HTR-8/SVneo (cell line): ENCODE measurements around the gene LMAN1L.

Source experiments
- DNase-seq: peaks from one replicate; pipeline ENCODE4 v3.0.0; 2011; ENCODE audit warnings: low spot score, mixed read lengths; ENCODE audit not compliant: insufficient read length
- FAIRE-seq: peaks from 2 replicates; lab custom pipeline; 2011; peaks lifted over from hg19 to GRCh38; lab: Jason Lieb, UNC

LMAN1L gene

DNA sequence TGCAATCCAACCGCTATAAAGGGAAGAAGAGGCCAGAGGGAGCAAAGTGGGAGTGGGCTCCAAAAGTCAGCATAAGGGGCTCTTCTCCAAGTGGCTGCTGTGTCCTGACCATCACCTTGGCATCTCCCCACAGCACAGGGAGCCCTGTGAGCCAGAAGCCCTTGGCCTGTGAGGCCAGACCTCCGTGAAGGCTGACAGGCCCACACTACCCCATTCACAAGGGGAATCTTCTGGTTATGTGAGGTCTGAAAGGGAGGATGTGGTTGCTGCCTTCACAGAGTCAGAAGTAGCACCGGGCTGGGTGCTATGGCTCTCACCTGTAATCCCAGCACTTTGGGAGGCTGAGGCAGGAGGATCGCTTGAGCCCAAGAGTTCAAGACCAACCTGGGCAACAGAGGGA is 32.9 kb downstream of the LMAN1L start:
- FAIRE-seq (no peak), DNase-seq (no peak)

DNA sequence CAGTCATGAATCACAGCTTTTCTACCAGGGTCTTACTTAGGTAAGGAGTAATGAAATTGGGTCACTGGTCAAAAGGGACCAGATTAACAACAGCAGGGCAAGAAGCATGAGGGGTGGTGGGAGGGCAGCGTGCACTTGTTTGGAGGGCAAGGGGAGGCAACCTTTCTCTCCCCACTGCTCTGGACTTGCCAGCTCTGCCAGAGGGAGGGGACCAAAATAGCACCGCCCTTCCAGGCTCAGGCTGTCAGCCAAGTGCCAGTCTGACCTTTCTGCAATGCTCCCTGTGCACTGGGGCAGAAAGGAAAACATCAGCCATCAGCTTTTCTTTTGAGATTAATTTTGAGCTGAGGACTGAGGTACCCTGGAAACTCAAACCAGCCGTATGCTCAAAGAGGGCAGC is 34.8 kb downstream of the LMAN1L start:
- no peak for DNase-seq
- no peak for FAIRE-seq

DNA sequence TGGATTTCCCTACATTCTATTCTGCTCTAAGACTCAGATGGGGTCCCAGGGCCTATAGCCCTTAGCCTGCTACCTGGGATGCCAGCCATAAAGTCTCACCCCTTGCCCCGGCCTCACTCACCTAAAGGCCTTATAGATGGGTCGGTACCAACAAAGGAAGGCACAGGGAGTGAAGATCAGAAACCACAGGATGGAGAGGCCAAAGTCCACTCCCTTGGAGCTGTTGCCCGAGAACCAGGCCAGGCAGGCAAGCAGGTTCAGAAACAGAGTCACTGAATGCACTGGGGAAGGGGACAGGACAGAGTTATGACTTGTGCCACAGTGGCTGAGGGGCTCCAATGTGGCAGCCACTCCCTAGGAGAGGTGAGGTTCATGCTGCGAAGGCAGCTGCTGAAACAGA is 37.8 kb downstream of the LMAN1L start:
- no peak for DNase-seq
- FAIRE-seq = no peak

DNA sequence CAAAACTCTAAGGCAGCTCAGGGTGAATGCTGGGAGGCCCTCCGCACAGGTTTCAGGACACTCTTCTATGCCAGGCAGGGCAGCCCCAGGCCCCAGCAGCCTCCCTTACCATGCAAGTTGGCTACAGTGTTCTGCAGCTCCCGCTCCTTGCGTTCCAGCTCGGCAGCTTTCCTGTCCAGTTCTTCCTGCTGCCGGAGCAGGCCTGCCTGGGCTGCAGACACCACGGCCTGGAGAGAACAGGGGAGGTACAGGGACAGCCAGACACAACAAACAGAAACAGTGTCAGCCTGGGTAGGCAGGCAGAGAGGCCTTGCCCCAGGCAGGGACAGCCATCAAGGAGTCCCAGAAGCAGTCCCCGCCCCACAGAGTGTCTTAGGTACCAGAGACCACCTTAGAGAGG is 39.3 kb downstream of the LMAN1L start:
- no peak for FAIRE-seq
- no peak for DNase-seq

DNA sequence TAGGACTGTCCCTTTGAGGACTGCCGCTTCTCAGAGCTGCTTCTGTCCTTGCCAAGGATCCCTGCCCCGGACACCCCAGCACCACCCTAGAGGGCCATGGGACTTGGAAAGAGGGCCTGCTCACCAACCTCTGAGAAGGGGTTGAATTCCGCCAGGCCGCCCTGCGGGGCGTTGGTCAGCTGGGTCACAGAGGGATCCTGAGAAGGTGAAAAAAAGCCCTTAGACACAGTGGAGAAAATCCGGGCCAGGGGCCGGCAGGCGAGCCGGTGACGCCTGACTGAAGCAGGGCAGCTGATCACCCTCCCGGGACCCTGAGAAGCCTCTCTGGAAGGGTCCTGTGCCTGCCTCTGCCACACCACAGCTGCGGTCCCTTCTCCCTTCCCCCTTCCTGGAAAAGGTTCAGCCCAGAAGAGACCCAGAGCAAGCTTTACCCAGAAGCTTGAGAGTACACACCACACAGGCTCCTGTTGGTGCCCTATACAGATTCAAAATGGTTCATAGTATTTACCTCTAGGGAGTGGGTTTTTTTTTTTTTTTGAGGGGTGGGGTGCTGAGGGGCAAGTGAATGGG is 41.9 kb downstream of the LMAN1L start:
- no peak for DNase-seq
- no peak for FAIRE-seq

DNA sequence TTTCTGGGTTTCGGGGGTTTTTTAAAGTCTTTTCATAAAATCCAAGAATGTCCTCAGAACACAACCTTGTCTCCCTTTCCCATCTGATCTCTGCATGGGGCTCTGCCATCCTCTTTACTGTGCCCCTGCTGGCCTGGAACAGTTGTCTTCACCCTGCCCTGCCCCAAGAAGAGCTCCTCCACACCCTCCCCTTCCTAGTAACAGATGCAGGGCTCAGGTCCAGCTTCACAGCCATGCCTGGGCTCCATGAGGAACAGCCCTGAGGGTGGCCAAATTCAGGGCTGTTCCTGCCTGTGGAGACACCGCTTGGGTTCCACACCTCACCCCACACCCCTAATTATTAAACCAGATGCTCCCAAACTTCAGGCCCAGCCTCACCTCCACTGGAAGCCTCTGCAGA is 43.2 kb downstream of the LMAN1L start:
- no peak for FAIRE-seq
- DNase-seq = no peak

DNA sequence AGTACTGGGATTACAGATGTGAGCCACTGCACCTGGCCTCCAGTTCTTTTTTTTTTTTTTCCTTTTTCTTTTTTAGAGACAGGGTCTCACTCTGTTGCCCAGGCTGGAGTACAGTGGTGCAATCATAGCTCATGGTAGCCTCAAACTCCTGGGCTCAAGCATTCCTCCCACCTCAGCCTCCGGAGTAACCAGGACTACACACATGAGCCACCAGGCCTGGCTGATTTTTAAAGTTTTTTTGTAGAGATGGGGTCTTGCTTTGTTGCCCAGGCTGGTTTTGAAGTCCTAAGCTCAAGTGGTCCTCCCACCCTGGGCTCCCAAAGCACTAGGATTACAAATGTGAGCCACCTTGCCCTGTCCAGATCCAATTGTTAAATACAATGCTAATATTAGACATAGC is 43.9 kb downstream of the LMAN1L start:
- no peak for FAIRE-seq
- DNase-seq = no peak

DNA sequence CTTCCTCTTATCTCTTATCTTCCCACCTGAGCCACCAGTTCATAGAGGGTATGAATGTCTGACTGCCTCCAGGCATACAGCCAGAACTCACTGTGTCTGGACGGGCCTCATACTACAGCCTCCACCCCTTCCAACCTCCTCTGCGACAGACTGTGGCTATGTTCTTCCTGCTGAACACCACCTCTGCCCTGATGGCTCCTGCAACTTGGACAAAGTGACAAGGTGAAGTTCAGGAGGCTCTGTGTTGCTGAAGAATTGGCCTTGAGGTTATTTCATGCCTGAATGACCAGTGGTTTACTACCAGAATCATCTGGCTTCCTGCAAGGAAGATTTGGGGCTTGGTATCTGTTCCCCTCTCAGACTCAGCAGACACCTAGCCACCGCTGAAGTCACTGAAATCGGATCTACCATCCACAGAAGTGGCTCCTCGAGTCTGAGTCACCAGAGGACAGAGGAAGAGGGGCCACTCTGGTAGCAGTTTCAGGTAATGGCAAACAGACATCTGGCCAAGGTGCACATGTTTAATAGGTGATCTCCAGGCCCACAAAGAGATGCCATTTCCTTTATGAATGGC is 44.5 kb downstream of the LMAN1L start:
- FAIRE-seq = no peak
- DNase-seq = no peak

DNA sequence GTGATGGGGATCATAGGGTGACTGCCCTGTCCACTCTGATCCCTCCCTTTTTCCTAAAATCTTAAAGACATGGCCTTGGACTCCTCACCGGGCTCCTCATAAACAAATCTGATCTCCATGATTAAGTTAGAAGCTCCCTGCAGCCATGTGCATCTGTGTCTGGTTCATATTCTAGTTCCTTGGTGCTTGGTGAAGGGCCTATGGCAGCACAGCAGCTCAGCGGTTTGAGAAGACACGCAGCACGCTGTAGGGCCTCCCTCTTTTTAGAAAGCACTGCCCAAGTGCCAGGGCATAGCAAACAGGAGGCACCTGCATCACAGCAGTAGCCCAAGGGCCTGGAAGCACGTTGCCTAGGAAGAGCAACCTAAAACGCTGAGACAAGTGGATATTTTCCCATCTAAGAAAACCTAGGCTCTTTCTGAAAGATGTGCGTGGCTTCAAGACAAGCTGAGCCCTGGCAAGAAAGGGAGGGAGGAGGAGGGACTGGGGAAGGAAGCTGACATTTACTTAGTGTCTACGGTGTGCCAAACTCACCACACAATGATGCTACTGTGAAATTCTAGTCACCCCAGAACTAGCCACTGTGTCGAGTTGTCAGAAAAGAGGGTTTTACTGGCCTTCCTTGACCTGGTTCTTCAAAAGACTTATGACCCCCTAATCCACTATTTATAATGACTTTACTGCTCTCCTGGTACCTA is 45.2 kb downstream of the LMAN1L start:
- DNase-seq = no peak
- FAIRE-seq = no peak

DNA sequence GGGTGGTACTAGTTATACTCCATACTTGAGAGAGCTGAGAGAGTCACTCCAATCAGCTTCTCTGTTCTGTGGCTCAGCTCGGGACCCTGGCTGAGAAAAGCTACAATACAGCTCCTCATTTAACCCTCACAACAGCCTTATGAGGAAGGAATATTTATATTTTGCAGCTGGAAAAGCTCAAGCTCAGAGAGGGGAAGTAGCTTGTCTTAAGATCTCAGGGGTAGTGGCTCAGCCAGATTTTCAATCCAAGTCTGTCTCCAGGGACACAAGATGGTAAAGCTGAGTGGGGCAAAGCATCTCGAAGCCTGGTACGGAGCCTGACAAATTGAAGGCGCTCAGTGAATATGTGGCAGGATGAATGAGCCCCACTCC is 45.7 kb downstream of the LMAN1L start:
- FAIRE-seq = no peak

DNA sequence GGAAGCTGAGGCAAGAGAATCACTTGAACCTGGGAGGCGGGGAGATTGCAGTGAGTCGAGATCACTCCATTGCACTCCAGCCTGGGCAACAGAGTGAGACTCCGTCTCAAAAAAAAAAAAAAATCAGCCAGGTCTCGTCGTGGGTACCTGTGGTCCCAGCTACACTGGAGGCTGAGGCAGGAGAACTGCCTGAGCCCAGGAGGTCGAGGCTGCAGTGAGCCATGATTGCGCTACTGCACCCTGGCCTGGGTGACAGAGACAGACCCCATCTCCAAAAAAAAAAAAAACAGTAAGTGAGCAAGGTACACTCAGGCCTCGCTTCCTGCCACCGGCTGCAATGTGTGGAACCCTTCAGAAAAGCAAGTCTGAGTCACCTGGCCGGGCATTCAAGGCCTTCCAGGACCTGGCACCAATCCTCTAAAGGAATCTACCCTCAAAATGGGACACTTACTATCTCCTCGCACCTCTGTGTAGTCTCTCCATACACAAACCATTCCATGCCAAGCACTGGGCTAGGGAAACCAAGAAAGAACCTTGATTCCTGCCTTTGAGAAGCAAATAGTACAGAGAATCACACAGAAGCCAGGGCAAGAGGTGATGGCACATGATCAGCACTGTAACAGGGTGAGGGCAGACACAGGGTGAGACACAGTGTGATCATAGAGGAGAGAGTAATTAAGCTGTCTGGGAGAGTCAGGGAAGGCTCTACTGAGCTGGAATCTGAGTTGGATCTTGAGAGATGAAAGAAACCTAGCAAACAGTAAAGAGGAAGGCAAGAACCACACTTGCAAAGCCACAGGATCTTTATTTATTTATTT is 50.8 kb downstream of the LMAN1L start:
- no peak for FAIRE-seq
- no peak for DNase-seq

More for the DNA sequence above, 45.7 kb downstream of the LMAN1L start:
- no peak for DNase-seq

DNA sequence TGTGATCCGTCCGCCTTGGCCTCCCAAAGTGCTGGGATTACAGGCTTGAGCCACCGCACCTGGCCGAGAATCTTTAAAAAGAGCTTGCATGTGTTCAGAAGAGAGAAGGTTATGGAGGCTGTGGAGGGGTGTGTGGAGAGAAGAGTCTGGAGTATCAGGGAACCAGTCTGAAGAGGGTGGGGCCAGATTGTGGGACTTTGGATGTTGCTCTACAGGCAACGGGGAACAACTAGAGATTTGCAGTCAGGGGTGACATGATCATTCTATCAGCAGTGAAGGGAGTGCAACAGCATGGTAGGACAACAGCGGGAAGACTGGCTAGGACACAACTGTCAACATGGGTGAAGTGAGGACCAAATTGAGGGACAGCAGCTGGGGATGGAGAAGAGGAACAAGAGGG is 51.7 kb downstream of the LMAN1L start:
- FAIRE-seq = no peak
- no peak for DNase-seq

DNA sequence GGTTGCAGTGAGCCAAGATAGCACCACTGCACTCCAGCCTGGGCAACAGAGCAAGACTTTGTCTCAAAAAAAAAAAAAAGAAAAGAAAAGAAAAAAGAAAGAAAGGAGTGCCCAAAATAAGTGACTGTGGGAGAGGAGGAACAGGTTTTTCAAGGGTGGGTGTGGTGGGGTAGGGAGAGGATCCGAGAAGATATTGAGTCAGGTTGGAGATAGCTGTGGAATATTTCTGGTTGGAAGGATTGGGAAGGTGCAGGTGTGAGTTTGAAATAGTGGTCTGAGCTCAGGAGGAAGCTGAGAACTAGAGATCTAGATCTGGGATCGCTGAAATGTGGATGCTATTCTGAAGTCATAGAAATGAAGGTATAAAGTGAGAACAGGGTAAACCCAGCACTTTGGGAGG is 52.7 kb downstream of the LMAN1L start:
- FAIRE-seq (no peak), DNase-seq (no peak)

DNA sequence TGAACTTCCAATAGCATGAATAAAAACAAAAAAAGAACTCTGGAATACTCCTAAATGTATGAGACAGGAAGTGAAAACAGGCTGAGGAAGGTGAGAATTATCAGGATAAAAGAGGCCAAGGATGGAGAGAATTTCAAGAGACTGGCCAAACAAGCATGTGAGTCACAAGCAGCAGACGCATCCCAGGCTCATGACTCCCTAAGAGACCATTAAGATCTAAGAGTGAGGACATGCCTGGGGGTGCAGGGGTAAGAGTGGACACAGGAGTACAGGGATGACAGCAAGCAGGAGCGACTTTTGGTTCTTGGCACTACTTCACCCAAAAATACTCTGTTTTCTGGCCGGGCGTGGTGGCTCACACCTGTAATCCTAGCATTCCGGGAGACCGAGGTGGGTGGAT is 53.5 kb downstream of the LMAN1L start:
- FAIRE-seq = no peak

DNA sequence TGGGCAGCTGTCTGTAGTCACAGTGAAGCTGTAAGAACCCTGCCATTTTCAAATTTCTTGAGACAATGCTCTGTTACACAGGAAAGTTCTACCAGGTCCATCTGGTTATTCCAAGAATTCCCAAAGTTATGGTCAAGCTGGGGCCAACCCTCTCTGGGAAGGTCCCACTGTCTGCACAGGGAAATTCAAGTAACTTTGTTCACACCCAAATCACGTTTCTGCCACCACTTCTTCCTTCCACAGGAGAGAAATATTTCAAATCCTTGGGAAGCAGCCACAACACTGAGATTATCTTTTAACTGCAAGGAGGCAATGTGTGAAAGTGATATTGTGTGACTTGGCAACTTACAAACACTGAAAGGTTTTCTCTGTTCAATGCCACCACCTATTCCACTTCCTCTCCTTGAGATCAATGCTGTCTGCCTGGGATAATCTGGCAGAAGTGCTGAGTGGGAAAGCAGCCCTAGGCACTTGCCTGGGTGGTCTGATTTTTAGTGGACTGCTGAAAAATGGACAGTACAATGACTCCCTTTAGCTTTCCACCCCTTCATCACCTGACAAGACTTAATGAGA is 54.9 kb downstream of the LMAN1L start:
- FAIRE-seq = no peak
- DNase-seq = no peak

More for the DNA sequence above, 53.5 kb downstream of the LMAN1L start:
- DNase-seq = no peak

DNA sequence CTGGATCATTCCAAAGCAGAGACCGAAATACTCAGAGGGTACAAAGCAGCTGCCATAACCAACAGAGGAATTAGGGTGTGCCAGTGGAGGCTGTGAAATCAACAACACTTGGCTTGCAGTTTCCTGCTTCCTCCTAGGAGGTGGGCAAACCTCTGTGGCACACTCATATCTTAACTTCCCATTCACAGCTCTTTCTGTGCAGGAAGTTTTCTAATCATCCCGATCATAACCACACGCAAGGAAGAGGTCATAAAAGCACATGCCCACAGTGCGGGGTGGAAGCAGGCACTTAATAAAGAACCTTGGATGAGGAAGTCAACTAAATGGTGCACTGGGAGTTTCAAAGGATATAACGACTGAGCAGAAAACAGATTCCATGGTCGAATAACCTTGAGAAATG is 55.4 kb downstream of the LMAN1L start:
- FAIRE-seq (no peak), DNase-seq (no peak)

DNA sequence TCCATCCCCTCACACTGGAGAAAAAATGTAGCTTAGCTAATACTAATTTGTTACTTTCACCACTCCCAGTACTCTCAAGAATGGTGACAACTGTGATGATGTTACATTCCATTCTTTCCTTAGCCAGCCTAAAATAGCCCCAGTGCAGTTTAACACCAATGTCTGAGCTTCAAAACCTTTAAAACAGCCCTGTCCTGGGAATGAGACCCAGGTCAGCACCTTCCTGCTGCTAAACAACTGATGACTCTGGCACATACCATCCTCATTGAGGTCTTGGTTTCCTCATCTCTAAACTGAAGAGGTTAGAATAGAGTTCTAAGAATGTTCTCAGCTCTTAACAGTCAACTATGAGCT is 56.7 kb downstream of the LMAN1L start:
- no peak for FAIRE-seq
- DNase-seq = no peak

DNA sequence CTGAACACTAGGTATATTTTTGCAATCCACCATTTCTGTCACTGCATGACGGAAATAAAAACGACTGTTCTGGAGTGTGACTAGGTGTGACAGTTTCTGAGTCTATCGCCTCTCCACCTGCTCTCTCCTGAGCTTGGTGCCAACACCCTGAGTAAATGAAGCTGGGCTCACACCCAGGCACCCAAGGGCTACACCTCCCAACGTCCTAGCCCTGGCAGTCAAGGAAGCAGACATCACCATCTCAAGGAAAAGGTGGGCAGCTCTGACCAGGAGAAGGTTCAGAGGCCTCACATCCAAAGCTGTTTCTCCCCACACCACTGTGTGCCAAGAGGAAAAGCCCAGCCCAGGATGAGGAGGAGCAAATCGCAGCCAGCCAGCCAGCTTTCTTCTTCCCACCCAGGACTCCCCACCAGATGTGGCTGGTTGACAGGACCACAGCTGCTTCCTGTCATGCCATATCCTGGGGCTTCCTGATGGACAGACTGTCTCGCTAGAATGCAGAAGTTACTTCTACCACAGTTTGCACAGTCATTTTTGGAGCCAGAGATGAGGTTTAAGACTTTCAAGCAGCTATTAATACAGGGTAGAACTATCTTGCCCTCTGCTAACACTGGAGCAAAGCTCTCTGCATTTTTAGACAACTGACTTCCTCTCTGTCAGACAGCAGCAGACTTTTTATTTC is 57.2 kb downstream of the LMAN1L start:
- no peak for FAIRE-seq
- DNase-seq = no peak

DNA sequence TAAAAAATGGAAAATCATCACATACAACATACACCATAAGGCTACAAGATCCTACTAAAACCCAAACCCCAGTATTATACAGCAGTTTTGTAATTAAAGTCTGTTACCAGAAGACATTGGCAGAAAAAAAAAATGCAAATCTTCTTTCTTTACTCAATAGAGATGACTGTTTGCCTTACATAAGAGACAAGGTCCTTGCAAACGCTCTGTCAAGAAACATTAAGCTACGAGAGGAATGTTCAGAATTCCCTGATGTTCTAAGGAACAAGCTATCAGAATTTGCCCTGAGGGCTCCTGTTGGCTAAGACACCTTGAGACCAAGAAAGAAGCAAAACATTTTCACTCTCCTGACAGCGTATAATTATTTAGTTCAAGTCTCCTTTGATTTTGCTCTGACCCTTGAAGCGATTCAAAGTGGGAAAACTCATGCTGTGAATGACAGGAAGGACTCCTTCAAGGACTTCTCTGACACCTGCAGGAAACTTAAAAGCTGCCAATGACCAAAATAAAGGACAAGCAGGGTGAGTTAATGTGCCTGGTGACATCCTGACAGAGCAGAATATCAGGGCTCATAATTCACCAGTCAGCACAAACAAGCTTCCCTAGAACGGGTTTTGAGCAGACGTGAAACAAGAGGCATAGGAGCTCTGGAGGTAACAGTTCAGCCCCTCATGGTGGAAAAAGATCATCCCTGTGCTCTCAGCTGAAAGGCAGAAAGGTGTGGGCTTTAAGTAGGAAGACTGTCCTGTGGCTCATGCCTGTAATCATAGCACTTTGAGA is 58.0 kb downstream of the LMAN1L start:
- DNase-seq = no peak
- FAIRE-seq = no peak

DNA sequence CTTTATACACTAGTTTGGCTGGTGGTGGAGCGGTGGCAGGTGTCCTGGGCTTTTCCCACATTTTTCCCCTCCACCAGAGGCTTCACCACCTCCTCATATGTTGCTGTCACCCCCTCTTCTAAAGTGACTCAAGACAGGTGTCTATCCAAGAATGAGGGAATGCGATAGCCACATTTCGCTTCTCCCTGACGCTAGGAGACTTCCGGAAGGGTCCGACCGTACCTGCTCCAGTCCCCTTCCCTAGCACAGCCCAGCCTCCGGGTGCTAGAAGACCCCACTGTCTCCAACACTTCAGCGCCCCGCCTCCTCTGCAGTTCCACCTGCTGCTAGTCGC is 60.0 kb downstream of the LMAN1L start:
- peak; percentile 58 for FAIRE-seq
- DNase-seq = no peak
